CD4-positive, alpha-beta T cell (primary cell): Measurements from ENCODE around the gene AKNA. TPM values are rescaled to one million over a fixed set of nuclear protein-coding genes. Genes with fewer than 3 reads are reported as not detected.
A peak's percentile ranks its signal among the peaks of the same experiment; 100 is the strongest.

Source experiments
- ATAC-seq: fragments of 200-7000 bp; cut with Tn5 transposase; one replicate; pipeline ENCODE4 v1.10.0; 2022; ENCODE audit warnings: mild to moderate bottlenecking; ENCODE audit not compliant: poor library complexity
- CTCF ChIA-PET: fragments of 350-600 bp; sonication (Branson Sonifier 250); formaldehyde crosslinking; loops from one replicate; lab custom pipeline; 2021; ENCODE audit warnings: antibody characterized with exemption, inconsistent platforms; lab: Charles Lee
- POLR2A ChIA-PET: fragments of 350-600 bp; sonication (Branson Sonifier 250); formaldehyde crosslinking; loops from one replicate; lab custom pipeline; 2021; ENCODE audit warnings: antibody characterized with exemption, inconsistent platforms; lab: Charles Lee
- DNase-seq, 14 experiments: peaks; one replicate each; pipeline ENCODE4 v3.0.0-alpha.2; 2013 to 2020; ENCODE audit warnings: mixed read lengths in 2 of 14
- H3K27ac ChIP-seq, 2 donors: one replicate each; pipeline versions ENCODE4 v1.5.1 to v1.7.0; 2013; ENCODE audit warnings: low read length in 2 of 2, low read depth in 1 of 2, mild to moderate bottlenecking in 1 of 2
- H3K27me3 ChIP-seq, 2 experiments: 1 replicate in 1 of 2; 2 replicates in 1 of 2; pipeline versions ENCODE4 v1.6.1 to v1.7.0; 2013; ENCODE audit warnings: low read length in 2 of 2, control low read depth in 1 of 2, mild to moderate bottlenecking in 1 of 2, moderate library complexity in 1 of 2; ENCODE audit not compliant: insufficient read depth in 2 of 2, control insufficient read depth in 1 of 2
- H3K36me3 ChIP-seq: one replicate; pipeline ENCODE4 v1.6.1; 2013; ENCODE audit warnings: low read length, control low read depth; ENCODE audit not compliant: insufficient read depth
- H3K4me1 ChIP-seq: one replicate; pipeline ENCODE4 v1.6.1; 2013; ENCODE audit warnings: low read length, control low read depth; ENCODE audit not compliant: insufficient read depth
- H3K4me3 ChIP-seq: one replicate; pipeline ENCODE4 v1.5.1; 2013; ENCODE audit warnings: mild to moderate bottlenecking, low read length, moderate library complexity
- H3K9me3 ChIP-seq, 2 experiments: 1 replicate in 1 of 2; 2 replicates in 1 of 2; pipeline versions ENCODE4 v1.6.1 to v1.7.0; 2013; ENCODE audit warnings: low read length in 2 of 2, mild to moderate bottlenecking in 2 of 2, control low read depth in 1 of 2, moderate library complexity in 1 of 2; ENCODE audit not compliant: control insufficient read depth in 1 of 2, insufficient read depth in 1 of 2
- H3K27ac Mint-ChIP-seq: one replicate; pipeline ENCODE4 v1.8.0; 2020; ENCODE audit warnings: mixed read lengths
- H3K27me3 Mint-ChIP-seq: one replicate; pipeline ENCODE4 v1.8.0; 2021; ENCODE audit warnings: mixed read lengths
- H3K36me3 Mint-ChIP-seq: one replicate; pipeline ENCODE4 v1.8.0; 2021; ENCODE audit warnings: low read depth, mixed read lengths
- H3K4me1 Mint-ChIP-seq: one replicate; pipeline ENCODE4 v1.8.0; 2021; ENCODE audit warnings: low read depth, mixed read lengths
- H3K4me3 Mint-ChIP-seq: one replicate; pipeline ENCODE4 v1.8.0; 2020; ENCODE audit warnings: mild to moderate bottlenecking, mixed read lengths
- H3K9me3 Mint-ChIP-seq: one replicate; pipeline ENCODE4 v1.8.0; 2020; ENCODE audit warnings: mixed read lengths
- CTCF ChIP-seq: fragments of 200-600 bp; IDR thresholded peaks from one replicate; pipeline ENCODE4 v1.8.0; 2022; ENCODE audit warnings: antibody characterized with exemption, mild to moderate bottlenecking
- intact Hi-C, 2 experiments: fragments of 100-400 bp; cut with DNase I in 1 of 2; cut with micrococcal nuclease in 1 of 2; formaldehyde crosslinking; loops; one replicate each; pipeline versions ENCODE4 v1.15.1 to v1.9.0; 2023 to 2025; cut with DNase I, micrococcal nuclease
- total RNA-seq, 174 experiments: library from RNA in 2 of 174; stranded (reverse) in 2 of 174; gene quantifications; one replicate each; pipeline ENCODE4 v1.2.3 and lab custom pipeline; 2021 to 2026

The AKNA gene
- total RNA-seq, 2 experiments from 2014 or later: 247 to 258 TPM

DNA sequence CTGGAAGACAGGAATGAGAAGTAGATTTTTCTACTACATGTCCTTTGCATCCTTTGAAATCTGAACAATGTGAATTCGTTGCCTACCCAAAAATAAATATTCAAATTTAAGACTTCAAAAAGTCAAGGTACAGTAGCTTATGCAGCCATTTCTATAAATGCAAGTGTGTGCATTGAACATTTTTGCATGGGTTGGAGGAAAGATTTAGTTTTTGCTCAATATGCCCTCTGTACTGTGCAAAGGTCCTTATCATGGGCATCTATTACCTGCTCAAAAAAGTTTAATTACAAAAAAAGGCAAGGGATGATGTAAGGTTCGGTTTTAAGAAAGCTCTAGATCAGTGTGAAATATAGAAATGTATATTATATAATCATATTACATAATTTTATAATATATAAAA lies 22.6 kb downstream of the AKNA start:
- Mint-ChIP-seq H3K9me3 (no peaks in the 10 kb centered on the region), H3K4me1 (peaks cover 94% of the 10 kb centered on the region), H3K36me3 (peaks cover 98% of the 10 kb centered on the region), H3K27me3 (no peaks in the 10 kb centered on the region), H3K4me3 (no peak overlapping the region), H3K27ac (peak overlapping the region; percentile 83)
- Histone ChIP-seq H3K27ac (peak overlapping the region in 1 of 2 donors; percentile 77), H3K4me3 (no peak overlapping the region), H3K9me3 (no peaks in the 10 kb centered on the region), H3K27me3 (no peaks in the 10 kb centered on the region), H3K4me1 (peaks cover 96% of the 10 kb centered on the region), H3K36me3 (peaks cover 94% of the 10 kb centered on the region)
- no peak for TF ChIP-seq CTCF
- ChIA-PET CTCF (interaction anchor here (0.6 to 1.7 kb wide), 3 partner anchors 17 to 40 kb away, joined by 4 to 10 read pairs (median 5); no protein-coding TSS in a partner anchor), POLR2A (interaction anchor here (0.9 to 13.0 kb wide), 4 partner anchors 12 to 28 kb away, joined by 3 to 477 read pairs (median 4); partner anchors contain the start of gene AKNA)
- intact Hi-C loops: loop anchor here in 1 of 2 experiments (2.0 kb wide), 1 partner anchor 16 kb away; no protein-coding TSS in a partner anchor
- ATAC-seq (no peak), DNase-seq (no peak)

DNA sequence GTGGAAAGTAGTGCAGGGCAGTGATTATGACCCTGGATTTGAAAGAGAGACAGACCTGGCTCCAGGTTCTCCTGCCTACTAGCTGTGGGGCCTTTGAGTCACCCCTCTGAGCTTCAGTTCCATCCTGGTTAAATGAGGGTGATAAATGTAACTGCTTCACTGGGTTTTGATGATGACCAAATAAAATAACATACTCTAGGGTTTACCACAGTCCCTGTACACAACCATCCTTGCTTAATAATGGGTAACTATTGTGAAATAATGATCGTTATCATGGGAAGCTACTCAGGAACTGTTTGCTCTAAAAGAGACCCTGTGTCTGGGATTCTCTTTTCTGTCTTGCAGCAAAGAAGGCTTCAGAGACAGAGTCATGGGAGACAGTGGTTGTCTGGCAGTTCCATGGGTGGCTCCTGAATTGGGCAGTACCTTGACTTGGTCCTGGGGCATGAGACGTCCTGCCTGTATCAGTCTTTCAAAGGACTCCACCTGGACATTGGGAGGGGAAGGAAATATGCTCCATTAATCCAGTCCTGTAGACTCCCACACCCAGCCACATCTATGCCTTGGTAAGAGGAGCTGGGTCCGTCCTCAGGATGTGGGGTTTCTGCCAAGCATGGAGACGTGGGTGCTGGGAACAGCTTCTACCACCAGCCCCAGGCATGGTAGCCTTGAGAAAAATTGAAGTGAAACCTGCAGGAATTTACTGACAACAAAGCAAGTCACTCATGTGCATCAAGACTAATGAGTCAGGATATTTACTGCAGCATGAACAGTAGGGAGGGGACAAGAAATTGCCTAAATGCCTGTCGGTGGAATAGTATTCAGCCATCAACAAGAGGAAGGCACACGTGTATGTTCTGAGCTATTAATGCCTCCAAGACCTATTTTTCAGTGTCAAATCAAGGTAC lies 23.4 kb downstream of the AKNA start:
- Mint-ChIP-seq H3K4me3 (no peak overlapping the region), H3K27ac (peak overlapping the region; percentile 83), H3K4me1 (peaks cover 93% of the 10 kb centered on the region), H3K36me3 (peaks cover 100% of the 10 kb centered on the region), H3K27me3 (no peaks in the 10 kb centered on the region), H3K9me3 (no peaks in the 10 kb centered on the region)
- intact Hi-C loops: loop anchor here in 1 of 2 experiments (2.0 to 5.0 kb wide), 2 partner anchors 16 to 33 kb away; no protein-coding TSS in a partner anchor
- ATAC-seq (no peak), DNase-seq (peak in 1 of 14 experiments; percentile 41)
- Histone ChIP-seq H3K36me3 (peaks cover 94% of the 10 kb centered on the region), H3K27me3 (no peaks in the 10 kb centered on the region), H3K27ac (peak overlapping the region; percentile 49 to 62), H3K4me3 (no peak overlapping the region), H3K9me3 (no peaks in the 10 kb centered on the region), H3K4me1 (peaks cover 95% of the 10 kb centered on the region)
- ChIA-PET CTCF (interaction anchor here (1.1 to 1.7 kb wide), 6 partner anchors 14 to 41 kb away, joined by 3 to 10 read pairs (median 4); no protein-coding TSS in a partner anchor), POLR2A (interaction anchor here (1.1 to 13.0 kb wide), 5 partner anchors 7 to 29 kb away, joined by 4 to 477 read pairs (median 5); partner anchors contain the start of gene AKNA)
- no peak for TF ChIP-seq CTCF

- Histone ChIP-seq H3K4me1 (peaks cover 86% of the 10 kb centered on the region), H3K27ac (peak overlapping the region; percentile 49 to 62), H3K4me3 (no peak overlapping the region), H3K27me3 (no peaks in the 10 kb centered on the region), H3K36me3 (peaks cover 95% of the 10 kb centered on the region), H3K9me3 (no peaks in the 10 kb centered on the region)
- H3K27ac Mint-ChIP-seq: peak overlapping the region; percentile 83
- no peaks in the 10 kb centered on the region for H3K9me3 Mint-ChIP-seq
- DNase-seq (peak in 6 of 14 experiments; percentile 35 to 61 (median 43)), ATAC-seq (peak; percentile 58)
- peaks cover 100% of the 10 kb centered on the region for H3K36me3 Mint-ChIP-seq
- H3K4me1 Mint-ChIP-seq: peaks cover 90% of the 10 kb centered on the region
- H3K27me3 Mint-ChIP-seq: no peaks in the 10 kb centered on the region
- POLR2A ChIA-PET: interaction anchor here (0.7 to 13.0 kb wide), 5 partner anchors 8 to 224 kb away, joined by 3 to 477 read pairs (median 5); partner anchors contain the start of genes AKNA and ATP6V1G1
- H3K4me3 Mint-ChIP-seq: peak overlapping the region; percentile 60
- TF ChIP-seq CTCF: no peak
- intact Hi-C loops: loop anchor here (1.0 to 5.0 kb wide), 2 partner anchors 10 to 34 kb away; no protein-coding TSS in a partner anchor
- CTCF ChIA-PET: interaction anchor here (1.1 to 1.4 kb wide), 4 partner anchors 13 to 30 kb away, joined by 3 to 4 read pairs (median 4); no protein-coding TSS in a partner anchor
Observed at GRCh38 chr9:114363424-114363823, 24.4 kb downstream of the AKNA start.
